HG02870 (cell line): Measurements from ENCODE around the gene LUZP1.
"Not testable (repeated sequence)": the region's sequence is repeated elsewhere in the genome, so short reads cannot be mapped to it uniquely, and the experiment has no call there.

Experiments used
- ATAC-seq: cut with Tn5 transposase; IDR thresholded peaks from one replicate; pipeline ENCODE4 v1.9.1; 2021; ENCODE audit warnings: mild to moderate bottlenecking, moderate library complexity; ENCODE audit not compliant: unreplicated experiment

LUZP1 gene

DNA sequence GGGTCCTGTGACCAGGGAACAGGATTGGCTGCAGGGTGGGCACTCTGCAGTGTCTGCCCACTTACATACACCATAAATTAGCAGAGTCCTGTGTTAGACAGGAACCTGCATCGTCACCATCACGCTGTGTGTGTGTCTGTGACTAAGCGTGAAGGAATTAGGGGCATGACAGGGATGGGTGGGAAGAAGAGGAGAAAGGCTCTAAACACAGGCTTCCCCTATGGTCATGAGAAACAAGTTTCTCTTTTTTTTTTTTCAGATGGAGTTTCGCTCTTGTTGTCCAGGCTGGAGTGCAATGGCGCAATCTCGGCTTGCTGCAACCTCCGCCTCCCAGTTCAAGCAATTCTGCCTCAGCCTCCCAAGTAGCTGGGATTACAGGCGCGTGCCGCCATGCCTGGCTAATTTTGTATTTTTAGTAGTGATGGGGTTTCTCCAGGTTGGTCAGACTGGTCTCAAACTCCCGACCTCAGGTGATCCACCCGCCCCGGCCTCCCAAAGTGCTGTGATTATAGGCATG is 20.3 kb upstream of the LUZP1 start:
- not testable (repeated sequence) for ATAC-seq

DNA sequence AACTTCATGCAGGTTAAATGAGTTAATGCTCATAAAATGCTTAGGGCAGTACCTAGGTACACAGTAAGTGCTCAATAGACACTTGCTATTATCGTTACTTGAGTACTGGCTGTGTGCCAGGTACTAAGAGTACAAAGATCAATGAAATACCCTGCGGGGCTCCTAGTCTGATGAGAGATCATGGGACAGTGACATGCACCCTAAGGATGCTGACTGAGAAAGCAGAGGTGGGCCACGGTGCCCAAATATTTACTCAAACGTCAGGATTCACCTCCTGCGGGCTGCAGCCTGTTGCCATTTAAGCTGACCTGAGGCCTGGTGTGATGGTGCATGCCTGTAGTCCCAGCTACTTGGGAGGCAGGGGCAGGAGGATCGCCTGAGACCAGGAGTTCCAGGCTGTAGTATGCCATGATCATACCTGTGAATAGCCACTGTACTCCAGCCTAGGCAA is 19.8 kb upstream of the LUZP1 start:
- no peak for ATAC-seq

DNA sequence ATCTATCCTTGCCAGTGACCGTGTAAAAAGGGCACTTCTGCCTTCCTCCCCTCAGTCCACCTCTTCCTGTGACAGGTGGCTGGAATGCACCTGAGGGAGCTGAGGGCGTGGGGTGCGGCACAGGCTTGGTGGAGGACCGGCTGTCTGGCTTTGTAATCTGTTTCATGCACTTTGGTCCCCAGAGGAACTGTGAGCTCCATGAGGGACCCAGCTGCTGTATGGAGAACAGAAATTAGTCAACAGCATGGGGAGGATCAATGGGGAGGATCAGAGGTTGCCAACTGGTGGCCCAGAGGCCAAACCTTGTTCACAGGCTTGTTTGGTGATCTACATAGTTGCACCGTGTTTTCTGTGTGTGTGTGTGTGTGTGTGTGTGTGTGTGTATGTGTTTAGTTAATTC is 19.0 kb upstream of the LUZP1 start:
- no peak for ATAC-seq

DNA sequence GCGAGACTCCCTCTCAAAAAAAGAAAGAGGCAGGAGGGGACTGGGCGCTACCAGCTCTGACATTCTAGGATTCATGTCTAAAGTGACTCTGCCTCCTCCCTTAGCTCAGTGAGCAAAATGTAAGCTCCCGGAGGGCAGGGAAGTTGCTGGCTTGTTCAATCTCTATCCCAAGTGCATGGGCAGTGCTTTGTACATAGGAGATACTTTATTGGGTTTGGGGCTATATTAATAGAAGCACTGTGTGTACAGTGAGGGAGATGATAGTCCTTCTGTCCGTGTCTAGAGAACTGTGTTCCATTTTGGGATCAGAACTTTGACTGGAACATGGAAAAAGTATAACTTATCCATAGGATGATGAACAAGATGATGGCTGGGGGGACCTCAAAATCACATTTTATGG is 16.7 kb upstream of the LUZP1 start:
- no peak for ATAC-seq

- ATAC-seq = no peak
Measured at GRCh38 chr1:23184212-23184934, 15.7 kb upstream of the LUZP1 start.

- no peak for ATAC-seq
Measured at GRCh38 chr1:23179862-23180261, 11.2 kb upstream of the LUZP1 start.

DNA sequence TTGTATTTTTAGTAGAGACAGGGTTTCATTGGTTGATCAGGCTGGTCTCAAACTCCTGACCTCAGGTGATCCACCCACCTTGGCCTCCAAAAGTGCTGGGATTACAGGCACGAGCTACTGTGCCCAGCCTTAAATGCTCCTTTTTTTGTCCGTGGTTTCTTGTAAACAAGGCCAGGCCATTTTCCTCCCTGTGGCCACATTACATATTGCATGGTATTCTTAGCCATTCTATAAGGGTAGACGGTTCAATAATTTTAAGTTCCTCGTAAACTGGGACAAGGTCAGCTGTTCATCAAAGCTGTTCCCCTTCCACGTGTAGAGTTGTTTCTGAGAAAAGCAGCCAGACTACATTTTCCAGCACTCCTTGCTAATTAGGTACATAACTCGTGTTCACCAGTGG is 10.3 kb upstream of the LUZP1 start:
- ATAC-seq = no peak

DNA sequence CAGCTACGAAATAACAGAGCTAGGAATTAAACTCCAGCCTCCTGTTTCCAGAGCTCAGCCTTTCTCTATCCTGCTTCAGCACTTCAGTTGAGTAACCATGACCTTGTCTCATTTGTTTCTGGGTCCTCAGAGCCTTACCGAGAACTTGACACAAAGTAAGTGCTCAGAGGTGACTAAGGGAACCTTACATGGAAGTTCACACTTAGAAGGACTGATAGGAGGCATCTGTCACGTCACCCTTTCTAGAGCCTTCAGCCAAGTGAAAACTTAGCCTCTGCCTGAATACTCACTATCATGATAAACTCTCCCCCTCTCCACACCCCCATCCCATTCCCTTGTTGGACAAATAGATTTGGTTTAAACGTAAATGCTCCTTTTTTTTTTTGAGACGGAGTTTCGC is 9.8 kb upstream of the LUZP1 start:
- no peak for ATAC-seq

- ATAC-seq = no peak
Measured at GRCh38 chr1:23177438-23178380, 9.1 kb upstream of the LUZP1 start.

GRCh38 chr1:23177031-23177430 is 8.4 kb upstream of the LUZP1 start:
- ATAC-seq = no peak

GRCh38 chr1:23174426-23175110 is 5.9 kb upstream of the LUZP1 start:
- no peak for ATAC-seq

- ATAC-seq = no peak
Measured at GRCh38 chr1:23171181-23171755, 2.6 kb upstream of the LUZP1 start.

GRCh38 chr1:23169727-23170335 is 1.2 kb upstream of the LUZP1 start:
- ATAC-seq = no peak

DNA sequence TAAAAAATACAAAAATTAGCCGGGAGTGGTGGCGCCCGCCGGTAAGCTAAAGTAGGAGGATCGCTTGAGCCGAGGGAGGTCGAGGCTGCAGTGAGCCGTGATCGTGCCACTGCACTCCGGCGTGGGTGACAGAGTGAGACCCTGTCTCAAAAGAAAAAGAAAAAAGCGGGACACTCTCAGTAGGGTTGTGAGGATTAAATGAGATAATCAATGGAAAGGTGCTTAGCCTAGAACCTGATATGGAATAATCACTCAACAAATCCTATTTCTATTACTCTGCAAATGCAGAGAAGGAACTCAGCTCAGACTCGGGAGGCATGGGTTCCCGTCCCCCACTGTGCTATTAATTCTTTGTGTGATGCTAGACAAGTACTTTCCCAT is 529 bp upstream of the LUZP1 start:
- no peak for ATAC-seq

DNA sequence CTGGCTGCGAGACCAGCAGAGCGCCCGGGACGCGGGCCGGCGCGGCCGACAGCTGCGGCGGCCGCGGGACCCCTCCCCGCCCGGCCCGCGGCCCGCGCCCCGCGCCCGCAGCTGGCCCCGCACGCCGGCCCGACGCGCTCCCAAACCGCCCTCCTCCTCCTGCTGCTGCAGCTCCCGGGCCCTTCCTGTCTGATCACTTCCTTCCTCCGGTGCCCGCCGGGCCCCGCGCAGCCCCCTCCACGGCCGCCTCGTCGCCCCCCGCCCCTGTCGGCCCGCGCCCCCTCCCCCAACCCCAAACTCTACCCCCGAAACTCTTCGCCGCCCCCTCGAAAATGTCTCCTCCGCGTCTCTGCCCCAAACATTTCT is 594 bp downstream of the LUZP1 start:
- ATAC-seq = no peak

DNA sequence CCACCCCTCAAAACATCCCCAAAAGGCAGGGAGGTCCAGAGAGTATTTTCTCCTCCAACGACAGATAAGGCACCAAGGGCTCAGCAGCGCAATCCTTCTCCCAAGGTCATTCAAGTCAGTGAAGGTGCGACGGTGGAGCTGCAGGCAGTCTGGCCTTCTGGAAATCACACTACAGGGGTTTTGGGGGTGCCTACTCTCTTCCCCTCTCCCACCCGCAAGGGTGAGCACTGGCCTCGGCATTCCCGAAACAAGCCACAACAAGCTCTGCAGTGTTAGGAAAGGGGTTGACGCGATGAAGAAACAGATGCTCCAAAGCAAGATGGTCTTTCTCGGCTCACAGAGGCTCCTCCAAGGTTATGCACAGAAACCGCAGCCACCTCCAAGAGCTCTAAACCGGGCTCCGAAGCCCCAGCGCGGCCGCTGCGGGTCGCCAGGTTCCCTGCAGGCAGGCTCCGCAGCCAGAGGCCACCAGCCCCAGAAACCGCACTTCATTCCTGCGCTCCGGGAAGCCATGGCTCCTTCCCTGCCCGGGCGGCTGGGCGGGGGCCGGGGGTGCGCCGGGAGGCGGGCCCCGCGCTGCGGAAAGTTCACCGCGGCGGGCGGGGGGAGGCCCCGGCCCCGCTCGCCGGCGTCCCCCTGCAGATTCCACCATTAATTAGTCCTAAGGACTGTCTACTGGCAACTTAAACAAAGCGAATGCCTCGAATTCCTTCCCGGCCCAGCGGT is 1.1 kb downstream of the LUZP1 start:
- ATAC-seq = no peak

DNA sequence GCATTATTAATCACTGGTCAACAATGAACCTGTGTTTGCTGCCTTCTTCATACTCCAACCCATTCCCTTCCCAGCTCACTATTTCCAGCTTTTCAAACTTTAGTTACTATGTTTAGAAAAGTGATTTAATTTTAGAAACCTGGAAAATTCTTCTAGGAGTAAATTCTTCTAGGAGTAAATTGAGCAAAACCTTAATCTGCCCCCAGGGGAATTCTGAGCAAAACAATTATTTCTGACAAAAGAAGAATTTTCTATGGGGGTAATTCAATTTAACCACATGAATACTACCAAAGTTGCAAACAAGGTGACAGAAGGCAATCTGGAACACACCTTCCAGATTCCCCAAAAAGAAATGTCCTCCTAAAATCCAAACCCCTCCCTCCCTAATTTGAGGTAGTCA is 1.8 kb downstream of the LUZP1 start:
- no peak for ATAC-seq

DNA sequence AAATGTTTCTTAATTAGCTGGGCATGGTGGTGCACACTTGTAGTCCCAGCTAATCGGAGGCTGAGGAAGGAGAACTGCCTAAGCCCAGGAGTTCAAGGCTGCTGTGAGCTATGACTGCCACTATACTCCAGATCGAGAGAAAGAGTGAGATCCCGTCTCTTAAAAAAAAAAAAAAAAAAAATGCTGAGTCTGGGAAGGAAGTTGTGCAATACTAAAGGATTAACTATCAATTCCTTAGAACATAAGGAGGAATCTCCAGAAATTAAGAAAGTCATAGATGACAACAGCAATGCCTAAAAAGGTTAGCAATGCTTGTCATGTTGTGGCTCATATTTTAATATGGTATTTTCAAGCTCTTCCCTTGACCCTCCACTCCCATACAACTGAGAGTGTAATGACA is 5.3 kb downstream of the LUZP1 start:
- no peak for ATAC-seq

DNA sequence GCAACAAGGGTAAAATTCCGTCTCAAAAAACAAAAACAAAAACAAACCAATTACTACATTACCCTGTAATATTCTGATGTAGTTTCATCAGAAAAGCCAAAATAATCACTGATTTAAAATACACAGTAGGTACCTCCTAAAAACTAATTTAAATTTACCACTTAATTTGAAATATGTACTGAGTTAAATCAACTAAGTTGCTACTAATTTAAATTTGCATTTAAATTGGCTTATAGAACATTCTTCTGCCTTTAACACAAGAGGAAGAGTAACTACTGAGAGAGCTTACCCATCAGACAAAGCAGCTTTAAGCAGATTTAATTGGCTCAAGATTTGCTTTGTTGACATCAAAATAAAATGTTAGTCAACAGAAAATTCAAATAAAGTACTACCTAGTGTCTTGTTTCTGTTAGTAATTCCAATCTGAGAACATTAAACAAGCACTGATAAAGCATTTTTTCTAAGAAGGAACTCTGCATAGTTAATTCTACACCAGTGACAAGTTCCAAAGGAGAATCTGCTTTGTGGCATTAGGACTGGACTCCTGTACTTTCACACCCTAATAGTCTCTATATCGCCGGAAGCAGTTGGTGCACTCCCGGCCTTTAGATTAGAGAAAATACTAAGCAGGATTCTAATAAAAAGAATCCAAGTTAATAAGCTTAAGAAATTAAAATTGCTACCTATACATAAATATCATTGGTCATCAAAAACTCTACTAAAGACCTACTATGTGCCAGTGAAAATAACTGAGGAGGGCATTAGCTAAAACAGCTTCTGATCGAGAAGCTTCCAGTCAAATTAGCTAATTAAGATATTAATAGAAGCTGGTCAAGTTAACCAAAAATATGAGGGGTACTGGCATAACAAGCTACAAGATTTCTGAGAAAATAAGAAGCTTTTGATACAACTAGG is 8.4 kb downstream of the LUZP1 start:
- ATAC-seq = no peak
